ENCODE data around the gene C2orf42. TPM values are rescaled to one million over a fixed set of nuclear protein-coding genes. Genes with fewer than 3 reads are reported as not detected.

The C2orf42 gene
- total and polyA plus RNA-seq, 2 of the 4 experiments (the other 2 are of a cell fraction) = 7.5 to 31.5 TPM

GRCh38 chr2:70201831-70202230, 11.0 kb upstream of the C2orf42 start:
- Histone ChIP-seq H3K9me3 (ENCODE audit: control insufficient read depth, insufficient read depth, low read length) (no peaks in the 10 kb centered on the region), H3K14ac (replicated peaks; ENCODE audit: low read depth, low read length) (no peak overlapping the region), H3K9ac (ENCODE audit: low read depth, low read length) (no peak overlapping the region), H3K18ac (ENCODE audit: low read depth, low read length) (no peak overlapping the region), H3K36me3 (ENCODE audit: control insufficient read depth, insufficient read depth, low read length) (no peaks in the 10 kb centered on the region), H3K23ac (ENCODE audit: low read depth, low read length) (no peak overlapping the region), H3K9me1 (ENCODE audit: insufficient read depth, low read length) (no peaks in the 10 kb centered on the region; the same call in 1 of the 2 replicates), H3K4me1 (ENCODE audit: control insufficient read depth, insufficient read depth, low read length) (no peaks in the 10 kb centered on the region), H4K8ac (ENCODE audit: low read depth in 2 of 2, low read length in 2 of 2) (no peak overlapping the region), H2BK20ac (ENCODE audit: low read depth, low read length) (no peak overlapping the region), H3K4me3 (ENCODE audit: insufficient read depth, low read depth, low read length) (no peak overlapping the region), H3K4ac (ENCODE audit: low read depth, low read length) (no peak overlapping the region), H4K91ac (ENCODE audit: insufficient read depth, low read depth, low read length) (no peak overlapping the region), H3K27me3 (ENCODE audit: control insufficient read depth, insufficient read depth, low read length) (no peaks in the 10 kb centered on the region), H3K56ac (ENCODE audit: extremely low read depth, insufficient read depth, low read length) (no peak overlapping the region), H2BK120ac (ENCODE audit: low read depth, low read length) (no peak overlapping the region), H2AK5ac (ENCODE audit: low read depth, low read length) (no peak overlapping the region), H3K27ac (ENCODE audit: insufficient read depth, low read length) (no peak overlapping the region), H4K20me1 (ENCODE audit: insufficient read depth, low read length) (no peaks in the 10 kb centered on the region), H4K5ac (ENCODE audit: low read depth, low read length) (no peak overlapping the region), H2BK5ac (ENCODE audit: low read depth, low read length, poor library complexity, severe bottlenecking) (no peak overlapping the region), H3K79me1 (ENCODE audit: low read depth in 1 of 2, low read length in 2 of 2) (no peaks in the 10 kb centered on the region; a peak in 1 of 4 replicates), H3K4me2 (ENCODE audit: low read depth, low read length) (no peak overlapping the region), H2BK15ac (ENCODE audit: low read depth, low read length) (no peak overlapping the region), H2AK9ac (replicated peaks; ENCODE audit: low read depth, low read length, poor library complexity) (no peak overlapping the region), H2AFZ (replicated peaks; ENCODE audit: low read length, poor library complexity) (no peak overlapping the region)
- POLR2A ChIA-PET (ENCODE audit: unreplicated experiment) = no interaction called here
- no peak for DNase-seq
- dilution Hi-C loops (cut with HindIII; ENCODE audit: low sequenced_read_pairs, unreplicated experiment) = no loop called here
- in situ Hi-C loops (cut with MboI; ENCODE audit: low sequenced_read_pairs) = no loop called here
- intact Hi-C loops (cut with micrococcal nuclease) = no loop called here
- ATAC-seq (ENCODE audit: low read depth) = no peak
- BruUV-seq (replicated peaks) = no TSS peak
- CTCF ChIA-PET = no interaction called here
- no peak for TF ChIP-seq RFX5 (IDR thresholded peaks at IDR 0.05; ENCODE audit: low read depth, low read length)
- no peak for TF ChIP-seq RCOR1 (IDR thresholded peaks at IDR 0.05; ENCODE audit: insufficient replicate concordance, low read length)
- TF ChIP-seq SMC3 (IDR thresholded peaks at IDR 0.05; ENCODE audit: low read depth, low read length) = no peak
- no peak for TF ChIP-seq POLR2A (IDR thresholded peaks at IDR 0.05; ENCODE audit: low read depth, low read length)
- no peak for TF ChIP-seq MAZ (IDR thresholded peaks at IDR 0.05; ENCODE audit: borderline replicate concordance, low read depth, low read length)
- no peak for TF ChIP-seq NFE2L2 (IDR thresholded peaks at IDR 0.05; ENCODE audit: low read depth, low read length)
- TF ChIP-seq RAD21 (IDR thresholded peaks at IDR 0.05; ENCODE audit: low read length) = no peak
- no peak for TF ChIP-seq CEBPB (IDR thresholded peaks at IDR 0.05; ENCODE audit: low read depth, low read length)
- no peak for TF ChIP-seq USF2 (IDR thresholded peaks at IDR 0.05; ENCODE audit: low read depth, low read length)
- TF ChIP-seq FOS (IDR thresholded peaks at IDR 0.05; ENCODE audit: low read depth, low read length) = no peak
- TF ChIP-seq MAFK (IDR thresholded peaks at IDR 0.05; ENCODE audit: low read depth, low read length) = no peak
- TF ChIP-seq BHLHE40 (IDR thresholded peaks at IDR 0.05; ENCODE audit: low read depth, low read length) = no peak
- no peak for TF ChIP-seq ELK1 (IDR thresholded peaks at IDR 0.05; ENCODE audit: borderline replicate concordance, low read depth, low read length)
- TF ChIP-seq MXI1 (IDR thresholded peaks at IDR 0.05; ENCODE audit: borderline replicate concordance, low read depth, low read length) = no peak
- TF ChIP-seq CHD1 (IDR thresholded peaks at IDR 0.05; ENCODE audit: low read depth, low read length) = no peak
- TF ChIP-seq CTCF (conservative IDR thresholded peaks at IDR 0.05; ENCODE audit: low read depth, low read length) = no peak
- 100% methylated on average over 2 of the region's 6 CpGs; no CpG with 5 or more reads in 1 of the 2 experiments for WGBS, 2 experiments (ENCODE audit: extremely low coverage in 2 of 2, insufficient read length in 1 of 2)
